GM18873 (cell line): ENCODE data around the gene KNSTRN.

Experiments used
- ATAC-seq: cut with Tn5 transposase; IDR thresholded peaks from one replicate; pipeline ENCODE4 v1.9.1; 2021; ENCODE audit warnings: mild to moderate bottlenecking, moderate library complexity, moderate number of reproducible peaks; ENCODE audit not compliant: unreplicated experiment, low FRiP score

Gene KNSTRN

GRCh38 chr15:40382580-40383456 is at the start of gene KNSTRN:
Gene KNSTRN (plus strand): TSS chr15:40382721. CDS start chr15:40382836, 115 bp downstream.
- peak; percentile 83 for ATAC-seq

- no peak for ATAC-seq
Observed at GRCh38 chr15:40333922-40334492, 48.5 kb upstream of the KNSTRN start.

- no peak for ATAC-seq
Observed at GRCh38 chr15:40334541-40334940, 48.0 kb upstream of the KNSTRN start.

- ATAC-seq = no peak
Observed at GRCh38 chr15:40334941-40335795, 47.4 kb upstream of the KNSTRN start.

- ATAC-seq = no peak
Observed at GRCh38 chr15:40335938-40336743, 46.4 kb upstream of the KNSTRN start.

GRCh38 chr15:40336744-40337122 is 45.8 kb upstream of the KNSTRN start:
- ATAC-seq = no peak

GRCh38 chr15:40337597-40337996 is 44.9 kb upstream of the KNSTRN start:
- ATAC-seq = no peak

- no peak for ATAC-seq
Observed at GRCh38 chr15:40338041-40338657, 44.4 kb upstream of the KNSTRN start.

- no peak for ATAC-seq
Observed at GRCh38 chr15:40338921-40339620, 43.5 kb upstream of the KNSTRN start.

- no peak for ATAC-seq
Observed at GRCh38 chr15:40339621-40339945, 42.9 kb upstream of the KNSTRN start.

GRCh38 chr15:40340038-40340739 is 42.3 kb upstream of the KNSTRN start:
- no peak for ATAC-seq

- no peak for ATAC-seq
Observed at GRCh38 chr15:40340740-40341400, 41.7 kb upstream of the KNSTRN start, which contains the start of gene CCDC9B. Gene CCDC9B (minus strand): TSS chr15:40340939. CDS start chr15:40340819, 120 bp downstream.

GRCh38 chr15:40342416-40343320 is 39.9 kb upstream of the KNSTRN start:
- no peak for ATAC-seq

GRCh38 chr15:40343512-40343911 is 39.0 kb upstream of the KNSTRN start:
- no peak for ATAC-seq

- no peak for ATAC-seq
Observed at GRCh38 chr15:40344217-40344616, 38.3 kb upstream of the KNSTRN start.

GRCh38 chr15:40344631-40345120 is 37.8 kb upstream of the KNSTRN start:
- no peak for ATAC-seq
